Stimulated activated CD4-positive, alpha-beta T cell treated with anti-CD3 and anti-CD28 coated beads, Interleukin-12 subunit alpha, Interleukin-12 subunit beta, amount 100 ng/mL, for 24 hours (primary cell): ENCODE data around the gene CRTC3.

Source experiments
- DNase-seq, 2 experiments: peaks; one replicate each; pipeline ENCODE4 v3.0.0-alpha.2; 2020; ENCODE audit warnings: low read depth in 2 of 2

CRTC3 gene

DNA sequence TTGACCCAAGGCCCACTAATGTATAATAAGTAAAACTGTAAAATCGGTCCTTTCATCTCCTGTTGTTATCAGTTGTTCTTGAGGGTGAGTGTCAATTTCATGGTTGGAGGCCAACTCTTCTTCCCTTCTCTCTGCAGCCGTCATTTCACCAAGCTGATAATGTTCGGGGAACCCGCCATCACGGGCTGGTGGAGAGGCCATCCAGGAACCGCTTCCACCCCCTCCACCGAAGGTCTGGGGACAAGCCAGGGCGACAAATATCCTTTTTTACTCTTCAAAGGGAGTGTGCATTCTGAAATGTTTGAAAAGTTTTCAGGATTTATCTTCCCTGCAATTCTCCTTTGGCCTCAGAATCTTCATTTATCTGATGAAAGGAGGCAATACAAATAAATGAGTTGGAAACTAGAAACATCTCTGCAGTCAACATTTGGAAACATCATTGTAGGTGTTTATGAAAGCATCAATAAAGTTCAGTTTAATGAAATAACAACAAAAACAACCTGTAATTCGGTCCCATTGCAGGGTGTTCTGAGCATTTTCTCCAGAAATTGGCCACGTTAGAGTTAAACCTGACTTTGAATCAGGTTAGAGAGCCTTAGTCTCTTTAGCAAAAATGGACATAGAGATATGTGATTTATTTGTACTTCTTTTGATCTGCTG lies 63.9 kb downstream of the CRTC3 start:
- no peak for DNase-seq

DNA sequence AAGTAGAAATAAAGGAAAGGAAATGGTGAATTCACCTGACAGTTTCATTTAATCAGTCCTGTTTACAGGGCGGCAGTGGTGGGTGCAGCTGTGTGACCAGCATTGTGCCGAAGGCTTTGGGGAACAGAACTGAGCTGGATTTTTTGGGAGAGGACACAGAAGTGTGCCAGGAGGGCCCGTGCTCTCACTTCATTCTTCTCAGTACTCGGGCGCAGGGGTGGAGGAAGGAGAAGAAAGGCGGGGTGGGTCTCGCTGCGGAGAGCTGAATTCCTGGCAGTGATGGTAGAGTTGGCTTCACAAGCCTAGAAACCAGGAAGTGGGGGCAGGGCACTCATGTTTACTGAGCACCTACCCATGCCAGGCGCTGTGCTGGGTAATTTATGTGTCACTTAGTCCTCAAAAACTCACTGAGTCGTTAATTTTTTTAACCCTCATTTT lies 64.6 kb downstream of the CRTC3 start:
- peak; percentile 59 to 76 for DNase-seq

DNA sequence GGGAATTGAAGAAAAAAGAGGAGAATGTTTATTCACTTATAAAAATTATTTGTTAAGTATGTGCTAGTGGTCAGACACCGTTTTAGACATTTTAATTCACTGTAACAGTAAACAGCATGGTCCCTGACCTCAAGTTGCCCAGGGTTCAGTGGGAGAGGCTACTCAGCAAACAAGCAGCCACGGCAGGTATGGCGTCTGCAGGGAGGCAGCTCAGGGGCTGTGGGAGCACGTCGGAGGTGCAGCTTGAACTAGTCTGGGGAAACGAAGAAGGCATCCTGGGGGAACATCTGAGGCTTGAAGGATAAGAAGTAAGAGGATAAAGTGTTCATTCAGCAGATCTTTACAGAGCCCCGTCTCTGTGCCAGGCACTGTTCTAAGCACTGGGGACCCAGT lies 66.0 kb downstream of the CRTC3 start:
- DNase-seq, result no peak

DNA sequence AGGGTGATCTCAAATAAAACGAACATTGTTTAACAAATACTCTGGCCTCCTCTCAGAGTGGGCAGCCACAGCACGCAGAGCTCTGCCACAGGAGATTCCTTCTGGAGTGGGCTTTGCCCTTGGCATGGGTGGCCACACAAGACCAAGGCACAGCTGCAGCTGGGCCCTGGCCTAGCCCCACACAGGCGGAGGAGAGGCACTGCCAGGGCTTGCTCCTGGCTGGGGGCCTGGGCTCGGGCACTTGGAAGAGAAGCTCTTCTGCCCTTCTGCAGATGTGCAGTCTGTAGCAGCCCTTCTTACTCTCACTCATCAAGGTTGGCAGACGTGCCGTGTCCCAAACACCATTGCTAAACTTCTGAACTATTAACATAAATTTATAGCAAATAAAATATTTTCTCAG lies 67.2 kb downstream of the CRTC3 start:
- no peak for DNase-seq

DNA sequence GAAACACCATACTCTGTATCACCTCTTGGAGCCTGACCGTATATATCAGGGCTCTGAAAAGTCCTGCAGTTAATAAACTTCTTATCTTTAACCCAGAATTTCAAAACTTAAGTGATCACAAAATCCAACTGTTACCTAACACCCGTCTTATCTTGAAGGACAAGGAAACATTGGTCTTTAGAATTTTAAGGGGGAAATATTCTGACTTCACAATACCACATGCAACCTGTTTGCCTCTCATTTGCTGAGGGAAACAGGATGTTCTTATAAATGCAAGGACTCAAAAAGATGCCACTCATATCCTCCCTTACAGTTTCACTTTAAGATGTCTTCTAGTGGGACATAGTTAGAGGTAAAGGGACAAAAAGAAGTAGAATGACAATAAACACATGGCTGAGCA lies 67.9 kb downstream of the CRTC3 start:
- DNase-seq, result no peak

DNA sequence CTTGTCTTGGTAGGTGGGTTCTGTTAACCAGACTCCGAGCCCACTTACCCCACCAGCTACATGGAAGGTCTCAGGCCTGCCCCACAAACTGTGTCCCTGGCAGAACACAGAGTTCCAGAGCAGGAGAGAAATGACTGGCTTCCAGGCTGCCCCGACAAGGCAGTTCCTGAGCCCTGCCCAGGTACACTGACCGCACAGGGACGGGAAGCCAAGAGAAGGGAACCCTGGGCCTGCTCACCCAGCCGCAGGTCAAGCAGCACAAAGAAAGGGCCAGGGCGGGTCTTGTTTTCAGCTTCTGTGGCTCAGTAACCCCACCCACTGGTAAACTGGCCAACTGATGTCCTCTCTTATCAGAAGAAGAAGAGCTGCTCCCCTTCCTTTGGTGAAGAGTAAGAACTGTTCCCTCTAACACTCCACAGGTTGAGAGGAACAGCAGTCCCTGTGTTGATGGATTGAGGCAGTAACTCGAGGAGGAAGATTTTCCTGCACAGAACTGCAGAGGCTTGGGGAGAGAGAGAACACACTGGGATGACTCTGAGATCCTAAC lies 68.4 kb downstream of the CRTC3 start:
- no peak for DNase-seq

DNA sequence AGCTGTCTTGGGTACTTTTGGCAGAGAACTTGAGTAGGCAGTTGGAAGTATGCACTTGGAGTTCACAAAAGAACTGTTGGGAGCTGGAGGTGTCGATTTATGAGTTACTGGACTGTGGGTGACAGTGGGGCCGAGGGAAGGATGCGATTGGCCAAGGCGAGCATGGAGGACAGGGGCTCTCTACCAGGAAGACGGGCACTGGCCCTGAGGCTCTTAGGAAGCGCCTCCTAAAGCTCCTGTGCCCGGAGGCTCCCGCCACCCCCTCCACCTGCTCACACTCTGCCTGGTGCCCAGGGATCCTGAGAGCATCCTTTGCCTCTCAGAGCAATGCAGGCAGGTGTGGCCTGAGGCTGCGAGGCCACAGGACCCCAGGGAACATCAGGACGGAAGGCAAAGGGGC lies 69.0 kb downstream of the CRTC3 start:
- no peak for DNase-seq

DNA sequence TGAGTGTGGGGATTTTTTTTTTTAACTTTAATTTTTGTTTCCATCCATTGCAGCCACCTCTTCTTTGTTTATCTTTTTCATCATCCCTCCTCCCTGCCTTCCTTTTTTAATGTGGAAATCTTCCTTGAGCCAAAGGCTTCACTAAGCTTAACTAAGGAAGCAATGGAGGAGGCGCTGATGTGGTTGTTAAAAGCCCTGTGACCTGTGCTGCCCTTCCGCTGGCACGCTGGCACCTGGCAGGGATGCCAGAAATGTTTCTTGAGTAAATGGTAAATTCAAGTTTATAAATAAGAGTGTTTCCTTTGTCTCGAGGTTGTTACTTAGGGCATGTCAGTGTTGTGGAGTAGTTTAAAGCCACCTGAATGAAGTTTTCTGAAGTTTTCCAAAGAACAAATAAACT lies 69.4 kb downstream of the CRTC3 start:
- no peak for DNase-seq

DNA sequence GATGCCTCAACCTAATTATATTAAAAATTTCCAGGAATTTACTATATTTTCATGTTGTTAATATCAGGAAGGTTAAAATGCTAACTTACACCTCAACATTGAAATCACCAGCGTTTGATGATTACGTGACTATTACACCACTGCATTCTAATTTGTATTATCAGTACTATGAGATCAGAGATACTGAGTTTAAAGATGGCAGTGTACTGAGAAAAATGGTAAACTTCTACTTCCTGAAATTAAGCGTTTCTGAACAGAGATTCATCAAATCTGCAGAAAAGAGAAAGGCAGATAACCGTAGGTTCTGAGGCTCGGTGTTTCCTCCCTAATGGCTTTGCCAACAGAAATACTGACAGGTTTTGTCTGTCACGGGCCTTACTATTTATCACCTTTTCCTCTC lies 69.9 kb downstream of the CRTC3 start:
- DNase-seq, result no peak

DNA sequence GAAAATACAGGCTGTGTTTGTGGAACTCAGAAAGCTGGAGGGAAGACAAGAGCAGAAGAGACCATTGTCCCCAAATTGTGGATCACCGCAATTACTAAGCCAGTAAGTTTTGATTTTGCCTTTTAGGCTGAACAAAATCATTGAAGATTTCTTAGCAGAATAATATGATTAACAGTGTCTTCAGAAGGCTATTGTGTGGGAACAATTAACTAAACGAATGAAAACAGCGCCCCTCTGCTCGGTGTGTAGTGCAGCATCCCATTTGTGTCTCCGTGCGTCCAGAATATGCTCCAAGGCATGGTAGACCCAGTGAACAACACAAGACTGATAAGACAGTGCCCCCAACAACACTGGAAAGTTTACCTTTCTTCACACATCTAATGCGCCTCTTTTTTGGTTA lies 71.2 kb downstream of the CRTC3 start:
- no peak for DNase-seq

DNA sequence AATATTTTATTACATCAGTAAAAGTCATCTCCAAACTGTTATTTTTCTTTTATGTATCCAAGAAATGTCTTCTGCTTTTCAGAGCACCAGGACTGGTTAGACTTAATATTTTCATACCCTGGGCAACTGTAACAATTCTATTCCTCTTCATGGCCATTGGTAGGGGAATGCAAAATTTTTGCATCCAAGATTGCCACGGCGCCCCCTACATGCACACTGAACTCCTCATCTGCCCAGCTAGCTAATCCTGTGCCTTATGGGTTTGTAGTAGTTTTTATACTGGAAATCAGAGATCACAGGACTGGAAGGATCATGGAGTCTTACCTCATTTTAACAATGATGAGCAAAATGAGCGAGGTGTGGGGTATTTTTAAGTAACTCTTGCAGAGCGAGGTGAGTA lies 74.2 kb downstream of the CRTC3 start:
- DNase-seq, result peak in 1 of 2 experiments; percentile 36

DNA sequence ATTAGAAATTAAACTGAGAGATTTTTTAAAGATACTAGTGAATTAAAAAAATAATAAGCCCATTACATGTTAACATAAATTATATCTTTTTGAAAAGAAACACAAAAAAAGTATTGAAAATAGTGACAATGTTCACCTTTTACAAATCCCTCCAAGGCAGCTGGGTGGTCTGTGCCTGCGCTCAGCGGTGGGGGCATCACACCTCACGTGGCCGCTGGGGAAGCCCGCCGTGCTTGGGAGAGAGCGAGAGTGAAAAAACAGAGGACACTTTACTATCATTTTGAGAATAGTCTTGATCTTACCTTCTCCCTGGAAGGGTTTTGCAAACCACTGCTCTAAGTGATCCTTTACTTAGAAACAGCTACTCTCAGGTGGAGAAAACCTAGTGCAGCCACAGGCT lies 76.9 kb downstream of the CRTC3 start:
- no peak for DNase-seq

DNA sequence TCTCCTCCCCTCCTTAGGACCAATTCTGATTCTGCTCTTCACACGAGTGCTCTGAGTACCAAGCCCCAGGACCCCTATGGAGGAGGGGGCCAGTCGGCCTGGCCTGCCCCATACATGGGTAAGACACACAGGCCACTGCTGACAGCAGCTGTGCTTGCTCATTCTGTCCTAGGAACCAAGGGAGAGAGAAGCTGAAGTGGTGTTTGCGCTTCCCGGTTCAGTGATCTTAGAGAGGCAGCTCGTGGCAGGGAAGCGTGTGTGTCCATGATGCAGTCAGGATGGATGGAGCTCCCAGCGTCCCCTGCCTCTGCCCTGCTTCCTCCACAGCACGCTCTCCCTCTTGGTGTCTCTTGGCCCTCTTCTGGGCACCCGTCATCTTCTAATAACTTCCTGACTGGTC lies 77.6 kb downstream of the CRTC3 start:
- no peak for DNase-seq

DNA sequence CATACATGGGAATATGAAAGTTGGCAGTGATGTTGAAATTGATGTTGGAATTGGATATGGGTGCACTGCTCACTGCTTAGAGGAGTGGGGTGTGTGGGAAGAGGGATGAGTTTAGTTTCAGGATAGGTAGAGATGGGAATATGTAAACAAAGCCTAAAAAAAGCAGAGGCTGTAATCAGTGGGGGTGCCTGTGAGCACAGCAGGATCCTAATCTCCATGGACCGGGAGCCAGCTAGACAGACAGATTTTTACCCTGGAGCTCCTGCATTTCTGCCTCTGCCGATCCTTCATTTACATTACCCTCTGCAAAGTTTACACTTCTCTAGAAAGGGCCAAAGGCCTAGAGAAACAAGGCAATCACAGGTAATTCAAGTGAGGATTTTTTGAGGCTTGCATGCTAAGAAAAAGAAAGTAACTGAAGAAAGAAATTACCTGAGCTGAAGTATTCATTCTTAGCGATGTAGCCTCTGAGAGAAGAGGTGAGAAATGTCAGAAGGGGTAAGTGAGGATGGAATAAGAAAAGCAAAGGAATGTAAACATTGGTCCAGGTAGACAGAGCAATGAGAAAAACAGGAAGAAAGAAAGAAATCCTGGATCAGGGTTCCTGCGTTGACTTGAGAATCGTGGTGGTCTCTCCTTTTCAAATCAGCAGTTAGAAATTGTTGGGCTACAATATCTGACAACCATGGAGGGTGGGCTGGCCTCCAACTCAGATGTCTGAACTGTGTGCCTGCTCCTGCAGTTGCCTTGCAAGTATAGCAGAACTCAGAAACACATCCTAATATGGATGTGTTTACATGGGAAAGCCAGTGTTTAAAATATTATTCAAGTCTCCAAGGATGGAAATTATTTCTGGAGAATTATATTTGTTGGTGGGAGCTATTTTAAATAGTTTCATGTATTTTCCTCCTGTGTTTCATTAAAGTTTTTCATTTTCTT lies 79.8 kb downstream of the CRTC3 start:
- DNase-seq, result no peak

DNA sequence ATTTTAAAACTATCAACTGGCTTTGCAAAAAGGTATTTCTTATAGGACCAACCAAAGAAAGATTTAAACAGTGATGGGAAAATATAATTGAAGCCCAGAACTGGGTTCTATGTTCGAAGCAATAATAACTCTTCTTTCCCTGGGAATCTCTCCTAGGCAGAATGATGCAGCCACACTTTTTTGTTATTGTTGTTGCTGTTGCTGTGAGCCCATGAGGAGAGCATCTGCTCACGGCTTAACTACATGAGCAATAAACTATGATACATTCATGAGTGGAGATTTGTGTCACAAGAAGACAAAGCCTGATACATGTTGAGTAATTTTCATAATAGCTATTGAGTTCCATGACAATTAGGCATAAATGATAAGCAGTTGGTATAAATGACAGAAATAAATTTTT lies 80.5 kb downstream of the CRTC3 start:
- no peak for DNase-seq

DNA sequence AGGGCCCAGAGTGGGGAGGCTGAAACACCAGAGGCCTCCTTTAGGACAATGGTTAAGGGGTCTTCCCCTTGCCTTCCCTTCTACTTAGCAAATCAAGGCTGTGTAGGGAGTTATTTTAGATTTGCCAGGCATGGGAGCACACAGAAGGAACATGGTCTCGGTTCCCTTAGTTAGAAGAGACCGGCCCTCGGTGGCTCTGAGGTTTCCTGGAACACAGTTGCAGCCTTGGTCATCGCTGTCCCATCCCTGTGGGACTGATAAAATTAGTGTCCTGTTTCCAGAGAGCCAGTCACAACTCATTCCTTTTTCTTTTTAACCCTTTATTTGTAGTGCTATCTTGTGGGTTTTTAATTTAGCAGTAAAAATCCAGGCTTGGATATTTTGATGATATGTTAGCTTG lies 81.4 kb downstream of the CRTC3 start:
- no peak for DNase-seq

DNA sequence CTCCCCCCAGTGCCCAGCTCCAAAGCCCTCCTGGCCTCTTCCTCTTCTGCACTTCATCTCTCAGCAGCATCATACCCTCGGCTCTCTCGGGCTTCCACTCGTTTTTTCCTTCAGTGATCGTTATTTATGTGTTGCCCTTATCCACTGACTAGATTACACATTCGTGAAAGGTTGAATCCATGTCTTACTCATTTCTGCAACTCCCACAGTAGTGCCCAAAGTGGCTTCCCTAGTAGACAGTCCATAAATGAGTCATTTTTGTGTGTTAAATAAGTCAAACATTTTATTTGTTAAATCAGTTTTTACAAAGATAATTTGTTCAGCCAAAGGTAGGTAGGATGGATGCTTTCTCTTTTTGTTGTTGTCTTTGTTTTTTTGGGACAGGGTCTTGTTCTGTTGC lies 87.4 kb downstream of the CRTC3 start:
- DNase-seq, result no peak

DNA sequence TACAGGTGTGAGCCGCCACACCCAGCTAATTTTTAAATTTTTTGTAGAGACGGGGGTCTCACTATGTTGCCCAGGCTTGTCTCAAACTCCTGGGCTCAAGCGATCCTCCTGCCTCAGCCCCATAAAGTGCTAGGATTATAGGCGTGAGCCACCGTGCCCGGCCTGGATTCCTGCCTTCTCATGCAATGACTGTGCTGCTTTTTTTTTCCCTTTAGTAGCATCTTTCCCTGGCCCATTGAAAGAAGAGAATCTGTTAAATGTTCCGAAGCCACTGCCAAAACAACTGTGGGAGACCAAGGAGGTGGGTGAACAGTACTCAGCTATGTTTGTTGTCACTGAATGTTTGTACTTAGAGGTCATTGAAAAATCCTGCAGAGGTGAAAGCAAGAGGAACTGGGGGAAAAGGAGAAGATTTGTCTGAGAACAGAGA lies 88.0 kb downstream of the CRTC3 start:
- DNase-seq, result no peak

DNA sequence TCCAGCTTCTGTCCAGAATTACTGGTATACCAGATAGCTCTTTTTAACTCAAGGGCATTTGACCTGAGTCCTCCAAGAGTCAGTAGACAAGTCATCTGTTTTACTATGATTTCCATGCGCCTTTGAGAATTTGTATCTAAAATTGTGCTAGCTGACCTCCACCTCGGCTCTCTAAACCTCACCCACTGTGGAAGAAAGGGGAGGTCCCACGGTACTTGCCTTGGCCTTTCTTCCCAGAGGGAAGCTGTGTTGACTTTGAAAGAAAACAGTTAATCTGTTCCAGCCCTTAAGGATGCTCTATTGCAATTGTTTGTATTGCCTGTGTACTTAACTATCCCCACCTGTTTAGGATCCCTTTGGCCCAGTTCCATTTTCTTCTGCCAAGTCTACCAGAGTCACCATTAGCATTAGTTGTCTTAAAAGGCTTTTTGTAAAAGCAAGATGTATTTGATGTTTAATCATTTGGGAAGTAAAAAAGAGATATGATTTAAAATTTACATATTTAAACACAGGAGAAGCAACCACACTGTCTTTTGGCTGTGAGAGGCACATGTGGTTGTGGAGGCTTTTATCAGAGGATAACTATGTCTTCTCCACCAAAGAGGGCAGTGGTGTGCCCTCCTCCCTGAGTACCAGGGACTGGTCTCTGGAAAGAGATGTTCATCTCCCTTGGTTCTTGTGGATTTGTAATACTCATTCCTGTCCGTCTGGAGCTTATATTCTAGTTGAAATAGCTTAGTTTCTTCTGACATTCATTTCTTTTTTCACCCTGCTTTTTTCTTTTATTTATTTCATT lies 88.8 kb downstream of the CRTC3 start:
- DNase-seq, result no peak

DNA sequence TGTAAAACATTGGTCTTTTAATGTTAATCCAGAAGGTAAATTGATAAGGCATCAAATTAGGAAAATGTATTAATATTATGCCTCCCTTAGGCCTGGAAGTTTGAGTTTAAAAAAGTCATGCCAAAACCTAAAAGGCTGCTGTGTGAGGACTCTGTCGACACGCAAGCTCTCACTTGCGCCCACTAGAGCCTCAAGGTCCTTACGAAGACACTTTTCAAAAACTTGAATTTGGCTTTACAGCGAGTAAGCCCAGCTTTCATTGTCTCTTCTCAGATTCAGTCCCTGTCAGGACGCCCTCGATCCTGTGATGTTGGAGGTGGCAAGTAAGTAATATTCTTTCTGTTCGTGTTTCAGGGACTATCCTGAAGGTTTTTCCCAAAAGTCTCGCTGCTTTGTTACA lies 89.7 kb downstream of the CRTC3 start:
- DNase-seq, result no peak

DNA sequence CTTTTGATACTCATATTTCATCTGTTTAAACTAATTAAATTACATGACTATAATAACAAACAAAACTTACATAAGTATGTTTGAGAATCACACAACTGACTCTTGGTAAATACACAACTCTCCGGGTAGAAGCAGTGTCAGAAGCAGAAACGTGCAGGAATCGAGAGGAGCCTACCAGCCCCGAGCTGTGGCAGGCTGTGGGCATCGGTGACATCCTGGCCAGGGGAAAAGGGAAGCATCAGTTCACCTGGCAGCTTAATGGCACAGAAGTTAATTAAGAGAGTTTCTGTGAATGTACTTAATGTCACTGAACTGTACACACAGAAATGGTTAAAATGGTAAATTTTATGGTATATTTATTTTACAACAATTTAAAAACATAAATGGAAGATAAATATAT lies 90.2 kb downstream of the CRTC3 start:
- no peak for DNase-seq
